ENCODE measurements around the gene DSEL.

The DSEL gene

GRCh38 chr18:67504739-67505138 lies 11.8 kb downstream of the DSEL start:
- DNase-seq (ENCODE audit: low read depth, low spot score): no peak
- H3K36me3 ChIP-seq (ENCODE audit: control insufficient read depth, insufficient read depth, low read length): no peaks in the 10 kb centered on the region
- H3K4me3 ChIP-seq (ENCODE audit: low read length): no peak overlapping the region
- no peaks in the 10 kb centered on the region for H3K27me3 ChIP-seq (ENCODE audit: control insufficient read depth, insufficient read depth, low read length)
- no peak overlapping the region for H3K27ac ChIP-seq (ENCODE audit: low read length)
- H3K4me1 ChIP-seq (ENCODE audit: control insufficient read depth, insufficient read depth, low read length): no peaks in the 10 kb centered on the region
- no CpG with 5 or more reads among the region's 1 CpG for WGBS (ENCODE audit: insufficient coverage, insufficient read length)
- no peaks in the 10 kb centered on the region for H3K9me3 ChIP-seq (ENCODE audit: control insufficient read depth, insufficient read depth, low read length)

DNA sequence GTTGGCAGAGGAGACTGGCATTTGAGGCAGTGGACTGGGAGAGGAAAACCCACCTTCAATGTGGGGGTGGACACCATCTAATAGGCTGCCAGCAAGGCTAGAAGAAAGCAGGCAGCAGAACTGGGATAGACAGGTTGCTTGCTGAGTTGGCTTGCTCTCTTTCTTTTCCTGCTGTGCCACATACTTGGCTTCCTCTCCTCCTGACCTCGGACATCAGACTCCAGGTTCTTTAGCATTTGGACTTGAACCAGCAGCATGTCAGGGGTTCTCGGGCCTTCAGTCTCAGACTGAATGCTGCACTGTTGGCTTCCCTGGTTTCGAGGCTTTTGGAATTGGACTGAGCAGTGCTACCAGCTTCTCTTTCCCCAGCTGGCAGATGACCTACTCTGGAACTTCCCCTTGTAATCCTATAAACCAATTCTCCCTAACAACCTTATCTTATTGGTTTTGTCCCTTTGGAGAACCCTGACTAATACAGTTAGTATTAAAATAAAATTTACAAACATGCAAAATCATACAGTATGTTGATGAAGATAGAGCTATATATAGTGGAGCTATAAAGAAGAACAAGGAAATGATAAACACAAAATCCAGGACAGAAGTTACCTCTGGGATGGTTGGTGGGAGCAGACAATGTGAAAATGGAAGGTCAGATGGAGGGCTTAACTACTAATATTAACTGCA lies 15.9 kb downstream of the DSEL start:
- no CpG with 5 or more reads among the region's 3 CpGs for WGBS (ENCODE audit: insufficient coverage, insufficient read length)
- Histone ChIP-seq H3K4me3 (ENCODE audit: low read length) (no peak overlapping the region), H3K36me3 (ENCODE audit: control insufficient read depth, insufficient read depth, low read length) (no peaks in the 10 kb centered on the region), H3K27ac (ENCODE audit: low read length) (no peak overlapping the region), H3K4me1 (ENCODE audit: control insufficient read depth, insufficient read depth, low read length) (no peaks in the 10 kb centered on the region), H3K27me3 (ENCODE audit: control insufficient read depth, insufficient read depth, low read length) (no peaks in the 10 kb centered on the region), H3K9me3 (ENCODE audit: control insufficient read depth, insufficient read depth, low read length) (no peaks in the 10 kb centered on the region)
- no peak for DNase-seq (ENCODE audit: low read depth, low spot score)

DNA sequence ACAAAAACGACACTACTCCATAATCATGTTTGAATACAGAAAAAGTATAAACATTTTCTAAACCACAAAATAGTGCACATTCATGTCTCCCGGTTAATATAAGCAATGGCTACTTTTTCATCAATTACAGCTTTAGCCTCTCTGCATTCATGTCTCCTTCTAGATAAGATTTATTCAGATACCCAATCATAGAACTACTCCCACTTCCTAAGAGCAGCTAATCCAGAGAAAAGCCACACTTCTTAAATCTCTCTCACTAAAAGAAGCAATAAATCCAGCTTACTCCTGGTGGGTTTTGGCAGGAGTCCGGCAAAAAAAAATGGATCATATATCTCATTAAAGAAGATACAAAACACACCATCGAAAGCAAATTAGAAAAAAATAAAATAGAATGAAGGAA lies 20.1 kb downstream of the DSEL start:
- no peak for DNase-seq (ENCODE audit: low read depth, low spot score)
- Histone ChIP-seq H3K9me3 (ENCODE audit: control insufficient read depth, insufficient read depth, low read length) (no peaks in the 10 kb centered on the region), H3K4me1 (ENCODE audit: control insufficient read depth, insufficient read depth, low read length) (no peaks in the 10 kb centered on the region), H3K27ac (ENCODE audit: low read length) (no peak overlapping the region), H3K4me3 (ENCODE audit: low read length) (no peak overlapping the region), H3K27me3 (ENCODE audit: control insufficient read depth, insufficient read depth, low read length) (no peaks in the 10 kb centered on the region), H3K36me3 (ENCODE audit: control insufficient read depth, insufficient read depth, low read length) (no peaks in the 10 kb centered on the region)
- WGBS (ENCODE audit: insufficient coverage, insufficient read length): no CpG with 5 or more reads among the region's 4 CpGs

DNA sequence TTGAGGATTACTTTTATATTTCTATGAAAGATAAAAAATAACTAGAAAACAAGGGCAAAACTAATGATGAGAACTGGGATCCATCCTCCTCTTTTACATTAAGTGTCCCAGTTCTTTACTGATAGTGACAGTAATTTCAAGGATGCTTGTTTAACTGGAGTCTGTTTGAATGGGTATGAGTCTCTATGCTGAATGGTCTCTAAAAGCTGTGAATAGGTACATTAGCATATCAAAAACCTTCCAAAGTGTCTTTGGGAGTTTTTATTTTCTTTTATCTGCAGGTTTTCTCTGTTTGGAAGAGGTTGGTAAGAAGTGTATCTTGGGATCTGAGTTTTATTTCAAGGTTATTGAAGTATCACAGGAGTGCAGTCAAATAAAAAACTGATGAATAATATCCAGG lies 30.0 kb downstream of the DSEL start:
- Histone ChIP-seq H3K4me3 (ENCODE audit: low read length) (no peak overlapping the region), H3K27me3 (ENCODE audit: control insufficient read depth, insufficient read depth, low read length) (peaks cover 9% of the 10 kb centered on the region), H3K9me3 (ENCODE audit: control insufficient read depth, insufficient read depth, low read length) (no peaks in the 10 kb centered on the region), H3K27ac (ENCODE audit: low read length) (no peak overlapping the region), H3K4me1 (ENCODE audit: control insufficient read depth, insufficient read depth, low read length) (no peaks in the 10 kb centered on the region), H3K36me3 (ENCODE audit: control insufficient read depth, insufficient read depth, low read length) (no peaks in the 10 kb centered on the region)
- no peak for DNase-seq (ENCODE audit: low read depth, low spot score)

- no peak for DNase-seq (ENCODE audit: low read depth, low spot score)
- H3K9me3 ChIP-seq (ENCODE audit: control insufficient read depth, insufficient read depth, low read length): no peaks in the 10 kb centered on the region
- WGBS (ENCODE audit: insufficient coverage, insufficient read length): no CpG with 5 or more reads among the region's 3 CpGs
Observed at GRCh38 chr18:67485655-67486054, 30.9 kb downstream of the DSEL start.

DNA sequence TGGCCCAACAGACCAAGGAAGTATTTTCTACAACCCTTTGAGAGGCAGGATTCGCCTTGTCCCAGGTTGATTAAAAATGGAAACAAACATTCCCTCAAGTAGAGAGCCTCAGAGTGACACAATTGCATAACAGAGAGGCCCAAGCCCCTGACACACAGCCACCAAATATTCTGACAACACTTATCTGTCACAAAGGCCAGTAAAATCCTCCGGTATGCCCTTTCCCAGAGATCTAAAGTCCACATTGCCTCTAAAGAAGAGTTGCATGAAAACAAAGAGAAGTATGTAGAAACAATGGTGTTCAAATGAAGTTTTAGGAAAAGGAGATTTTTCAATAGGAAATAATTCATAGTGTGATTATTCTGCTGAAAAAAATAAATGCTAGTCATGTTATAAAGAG lies 32.1 kb downstream of the DSEL start:
- no peak overlapping the region for H3K27ac ChIP-seq (ENCODE audit: low read length)
- H3K9me3 ChIP-seq (ENCODE audit: control insufficient read depth, insufficient read depth, low read length): no peaks in the 10 kb centered on the region
- no peak overlapping the region for H3K4me3 ChIP-seq (ENCODE audit: low read length)
- H3K4me1 ChIP-seq (ENCODE audit: control insufficient read depth, insufficient read depth, low read length): no peaks in the 10 kb centered on the region
- no peaks in the 10 kb centered on the region for H3K36me3 ChIP-seq (ENCODE audit: control insufficient read depth, insufficient read depth, low read length)
- peaks cover 9% of the 10 kb centered on the region for H3K27me3 ChIP-seq (ENCODE audit: control insufficient read depth, insufficient read depth, low read length)
- no CpG with 5 or more reads among the region's 2 CpGs for WGBS (ENCODE audit: insufficient coverage, insufficient read length)
- no peak for DNase-seq (ENCODE audit: low read depth, low spot score)

More at GRCh38 chr18:67485655-67486054, 30.9 kb downstream of the DSEL start:
- H3K36me3 ChIP-seq (ENCODE audit: control insufficient read depth, insufficient read depth, low read length): no peaks in the 10 kb centered on the region
- H3K27me3 ChIP-seq (ENCODE audit: control insufficient read depth, insufficient read depth, low read length): peaks cover 9% of the 10 kb centered on the region
- H3K4me3 ChIP-seq (ENCODE audit: low read length): no peak overlapping the region
- H3K27ac ChIP-seq (ENCODE audit: low read length): no peak overlapping the region
- H3K4me1 ChIP-seq (ENCODE audit: control insufficient read depth, insufficient read depth, low read length): no peaks in the 10 kb centered on the region

- H3K36me3 ChIP-seq (ENCODE audit: control insufficient read depth, insufficient read depth, low read length): no peaks in the 10 kb centered on the region
- no peak overlapping the region for H3K4me3 ChIP-seq (ENCODE audit: low read length)
- H3K4me1 ChIP-seq (ENCODE audit: control insufficient read depth, insufficient read depth, low read length): no peaks in the 10 kb centered on the region
- DNase-seq (ENCODE audit: low read depth, low spot score): no peak
- no peaks in the 10 kb centered on the region for H3K9me3 ChIP-seq (ENCODE audit: control insufficient read depth, insufficient read depth, low read length)
- no peak overlapping the region for H3K27ac ChIP-seq (ENCODE audit: low read length)
- no CpG with 5 or more reads among the region's 6 CpGs for WGBS (ENCODE audit: insufficient coverage, insufficient read length)
- peaks cover 9% of the 10 kb centered on the region for H3K27me3 ChIP-seq (ENCODE audit: control insufficient read depth, insufficient read depth, low read length)
Observed at GRCh38 chr18:67483952-67484351, 32.6 kb downstream of the DSEL start.

DNA sequence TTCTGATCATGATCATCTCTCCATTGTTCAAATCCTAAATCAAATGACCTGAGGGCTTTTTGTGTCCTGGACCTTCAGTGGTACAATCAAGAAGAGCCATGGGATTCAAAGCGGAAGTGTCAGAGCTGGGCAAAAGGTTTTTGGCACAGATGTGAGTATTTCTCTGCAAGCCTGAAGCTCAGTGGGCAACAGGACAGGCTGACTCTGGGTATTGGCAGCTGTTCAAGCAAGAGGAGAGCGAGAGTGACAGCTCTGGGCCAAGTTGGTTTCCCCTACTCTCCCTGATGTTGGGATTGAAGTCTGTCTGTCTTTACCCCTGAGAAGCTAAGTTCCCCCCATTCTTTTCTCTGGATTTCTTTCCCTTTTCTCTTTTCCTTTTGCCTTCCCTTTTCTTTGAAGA lies 33.3 kb downstream of the DSEL start:
- no peak for DNase-seq (ENCODE audit: low read depth, low spot score)
- no peak overlapping the region for H3K27ac ChIP-seq (ENCODE audit: low read length)
- no peak overlapping the region for H3K4me3 ChIP-seq (ENCODE audit: low read length)
- H3K27me3 ChIP-seq (ENCODE audit: control insufficient read depth, insufficient read depth, low read length): peaks cover 8% of the 10 kb centered on the region
- no peaks in the 10 kb centered on the region for H3K36me3 ChIP-seq (ENCODE audit: control insufficient read depth, insufficient read depth, low read length)
- WGBS (ENCODE audit: insufficient coverage, insufficient read length): no CpG with 5 or more reads among the region's 2 CpGs
- H3K4me1 ChIP-seq (ENCODE audit: control insufficient read depth, insufficient read depth, low read length): no peaks in the 10 kb centered on the region
- H3K9me3 ChIP-seq (ENCODE audit: control insufficient read depth, insufficient read depth, low read length): no peaks in the 10 kb centered on the region

DNA sequence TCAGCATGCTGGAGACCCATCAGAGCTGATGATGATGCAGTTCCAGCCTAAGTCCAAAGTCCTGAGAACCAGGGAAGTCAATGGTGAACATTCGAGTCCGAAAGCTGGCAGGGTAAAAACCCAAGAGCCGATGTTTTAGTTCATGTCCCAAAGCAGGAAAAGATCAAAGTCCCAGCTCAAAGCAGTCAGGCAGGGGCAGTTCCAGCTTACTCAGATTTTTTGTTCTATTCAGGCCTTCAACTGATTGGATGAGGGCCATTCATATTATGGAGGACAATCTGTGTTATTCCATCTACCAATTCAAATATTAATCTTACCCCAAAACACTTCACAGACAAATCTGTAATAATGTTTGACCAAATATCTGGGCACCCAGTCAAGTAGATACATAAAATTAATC lies 38.3 kb downstream of the DSEL start:
- WGBS (ENCODE audit: insufficient coverage, insufficient read length): no CpG with 5 or more reads among the region's 3 CpGs
- no peak for DNase-seq (ENCODE audit: low read depth, low spot score)
- no peaks in the 10 kb centered on the region for H3K36me3 ChIP-seq (ENCODE audit: control insufficient read depth, insufficient read depth, low read length)
- no peaks in the 10 kb centered on the region for H3K27me3 ChIP-seq (ENCODE audit: control insufficient read depth, insufficient read depth, low read length)
- no peak overlapping the region for H3K4me3 ChIP-seq (ENCODE audit: low read length)
- no peaks in the 10 kb centered on the region for H3K4me1 ChIP-seq (ENCODE audit: control insufficient read depth, insufficient read depth, low read length)
- no peak overlapping the region for H3K27ac ChIP-seq (ENCODE audit: low read length)
- no peaks in the 10 kb centered on the region for H3K9me3 ChIP-seq (ENCODE audit: control insufficient read depth, insufficient read depth, low read length)

GRCh38 chr18:67477522-67477921 lies 39.0 kb downstream of the DSEL start:
- no CpG with 5 or more reads among the region's 2 CpGs for WGBS (ENCODE audit: insufficient coverage, insufficient read length)
- Histone ChIP-seq H3K4me3 (ENCODE audit: low read length) (no peak overlapping the region), H3K4me1 (ENCODE audit: control insufficient read depth, insufficient read depth, low read length) (no peaks in the 10 kb centered on the region), H3K27me3 (ENCODE audit: control insufficient read depth, insufficient read depth, low read length) (no peaks in the 10 kb centered on the region), H3K9me3 (ENCODE audit: control insufficient read depth, insufficient read depth, low read length) (no peaks in the 10 kb centered on the region), H3K36me3 (ENCODE audit: control insufficient read depth, insufficient read depth, low read length) (no peaks in the 10 kb centered on the region), H3K27ac (ENCODE audit: low read length) (no peak overlapping the region)
- DNase-seq (ENCODE audit: low read depth, low spot score): no peak

- H3K36me3 ChIP-seq (ENCODE audit: control insufficient read depth, insufficient read depth, low read length): no peaks in the 10 kb centered on the region
- H3K4me3 ChIP-seq (ENCODE audit: low read length): no peak overlapping the region
- H3K27ac ChIP-seq (ENCODE audit: low read length): no peak overlapping the region
- no peaks in the 10 kb centered on the region for H3K4me1 ChIP-seq (ENCODE audit: control insufficient read depth, insufficient read depth, low read length)
- no peaks in the 10 kb centered on the region for H3K27me3 ChIP-seq (ENCODE audit: control insufficient read depth, insufficient read depth, low read length)
- no CpG with 5 or more reads among the region's 3 CpGs for WGBS (ENCODE audit: insufficient coverage, insufficient read length)
- H3K9me3 ChIP-seq (ENCODE audit: control insufficient read depth, insufficient read depth, low read length): no peaks in the 10 kb centered on the region
- no peak for DNase-seq (ENCODE audit: low read depth, low spot score)
Observed at GRCh38 chr18:67476585-67476984, 39.9 kb downstream of the DSEL start.

All from iPS DF 6.9 (cell line).